Stimulated activated CD8-positive, alpha-beta memory T cell treated with anti-CD3 and anti-CD28 coated beads, Interleukin-15, amount 100 ng/mL, for 24 hours (primary cell): ENCODE data around the gene MARK1.

ENCODE experiments used
- DNase-seq: peaks from one replicate; pipeline ENCODE4 v3.0.0-alpha.2; 2020; ENCODE audit warnings: low read depth

Gene MARK1

DNA sequence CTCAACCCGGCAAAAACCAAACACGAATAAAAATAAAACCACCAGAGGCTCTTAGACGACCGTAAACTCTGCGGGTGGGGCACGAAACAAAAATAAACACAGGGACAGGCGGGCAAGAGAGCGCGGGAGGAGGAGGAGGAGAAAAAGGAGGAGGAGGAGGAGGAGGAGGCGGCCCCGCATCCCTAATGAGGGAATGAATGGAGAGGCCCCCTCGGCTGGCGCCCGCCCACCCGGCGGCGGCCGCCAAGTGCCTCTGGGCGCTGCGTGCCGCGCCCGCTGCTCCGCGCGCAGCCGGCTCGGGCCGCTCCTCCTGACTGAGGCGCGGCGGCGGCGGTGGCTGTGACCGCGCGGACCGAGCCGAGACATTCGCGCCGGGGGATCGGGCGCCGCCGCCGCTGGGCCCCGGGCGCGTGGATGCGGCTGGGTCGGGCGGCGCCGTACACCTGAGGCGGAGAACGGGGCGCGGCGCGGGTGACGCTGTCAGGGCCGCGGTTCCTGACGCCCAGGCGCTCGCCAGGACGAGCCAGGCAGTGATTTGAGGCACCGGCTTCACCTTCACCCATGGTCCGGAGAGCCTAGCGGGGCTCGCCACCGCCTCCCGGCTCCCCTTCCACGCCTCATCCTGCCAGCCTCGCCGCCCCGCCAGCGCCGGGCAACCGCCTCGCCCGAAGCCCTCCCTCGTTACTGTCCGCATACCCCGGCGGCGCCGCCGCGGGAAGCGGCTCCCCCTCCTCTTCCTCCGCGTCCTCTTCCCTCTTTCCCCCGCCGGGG, at the start of gene MARK1:
MARK1 (plus strand) TSS at position 229 of the 771 bp plus-strand sequence. CDS start 687 bp downstream, outside the sequence.
- DNase-seq, result no peak

DNA sequence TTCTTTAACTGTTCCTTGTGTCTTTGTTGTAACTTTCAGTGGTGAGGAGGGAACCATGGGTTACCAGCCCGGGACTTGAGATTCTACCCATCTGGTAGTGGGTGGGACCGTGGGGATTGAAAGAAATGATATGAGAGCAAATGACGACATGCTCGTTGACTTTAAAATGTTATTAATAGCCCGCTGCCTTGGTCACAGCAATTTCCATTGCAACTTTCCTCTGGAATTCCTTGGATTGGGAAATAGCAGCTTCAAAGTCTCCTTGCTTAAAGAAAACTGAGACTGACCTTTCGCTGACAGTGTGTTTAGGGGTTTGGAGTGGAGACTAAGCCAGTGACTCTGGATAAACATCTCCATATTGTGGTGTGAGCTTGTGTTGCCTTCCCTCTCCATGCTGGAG, 44.2 kb upstream of the MARK1 start:
- no peak for DNase-seq

DNA sequence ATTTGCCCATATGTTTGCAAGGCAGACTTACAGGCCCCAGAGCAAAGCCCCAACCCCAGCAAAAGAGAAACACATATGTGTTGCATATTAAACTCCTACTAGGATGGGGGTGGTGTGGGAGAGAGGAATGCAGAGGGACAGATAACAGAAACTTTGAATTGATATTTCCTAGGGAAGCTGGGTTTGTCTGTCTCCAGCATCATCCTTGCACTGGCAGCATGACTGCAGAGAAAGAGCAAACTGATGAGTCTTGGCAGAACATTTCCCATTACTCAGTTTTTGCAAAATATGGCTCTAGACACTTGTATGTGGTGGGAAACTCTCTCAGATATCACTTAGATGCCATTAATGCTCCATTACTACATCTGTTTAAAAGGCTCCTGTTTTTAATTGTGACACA, 43.8 kb upstream of the MARK1 start:
- no peak for DNase-seq

DNA sequence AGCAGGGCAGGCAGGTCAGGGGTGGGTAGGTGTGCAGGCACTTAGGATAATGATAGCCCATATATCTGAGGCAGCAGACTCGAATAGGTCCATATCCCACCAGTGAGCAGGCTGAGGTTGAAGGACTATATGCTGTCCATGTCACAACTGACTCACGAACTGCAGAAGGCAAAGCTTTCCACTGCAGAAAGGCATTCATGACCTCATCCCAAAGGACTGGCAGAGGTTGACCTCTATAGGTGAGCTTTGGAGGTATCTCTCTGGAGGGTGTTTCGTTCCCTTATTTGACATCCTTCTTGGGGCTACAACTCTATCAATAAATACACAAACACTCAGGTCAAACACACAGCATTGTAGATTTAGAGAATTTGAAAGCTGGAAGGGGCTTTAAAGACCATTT, 42.8 kb upstream of the MARK1 start:
- no peak for DNase-seq

DNA sequence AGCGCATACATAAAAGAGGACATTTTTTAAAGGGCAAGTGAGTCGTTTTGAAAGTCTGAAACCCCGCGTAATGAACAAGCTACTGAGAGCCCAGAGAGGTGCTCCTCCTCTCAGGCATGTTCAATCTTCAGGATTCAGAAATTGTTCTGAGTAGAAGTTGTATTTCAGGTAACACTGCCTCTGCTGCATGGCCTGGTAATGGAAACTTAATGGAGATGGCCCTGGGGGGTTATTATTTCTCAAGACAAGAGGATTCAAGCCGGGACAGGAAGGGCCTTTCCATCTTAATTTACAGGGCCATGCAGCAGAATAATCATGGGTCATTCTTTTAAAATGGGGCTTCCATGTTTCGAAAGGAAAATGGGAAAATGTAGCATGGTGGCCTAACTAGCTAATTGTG, 42.1 kb upstream of the MARK1 start:
- no peak for DNase-seq

DNA sequence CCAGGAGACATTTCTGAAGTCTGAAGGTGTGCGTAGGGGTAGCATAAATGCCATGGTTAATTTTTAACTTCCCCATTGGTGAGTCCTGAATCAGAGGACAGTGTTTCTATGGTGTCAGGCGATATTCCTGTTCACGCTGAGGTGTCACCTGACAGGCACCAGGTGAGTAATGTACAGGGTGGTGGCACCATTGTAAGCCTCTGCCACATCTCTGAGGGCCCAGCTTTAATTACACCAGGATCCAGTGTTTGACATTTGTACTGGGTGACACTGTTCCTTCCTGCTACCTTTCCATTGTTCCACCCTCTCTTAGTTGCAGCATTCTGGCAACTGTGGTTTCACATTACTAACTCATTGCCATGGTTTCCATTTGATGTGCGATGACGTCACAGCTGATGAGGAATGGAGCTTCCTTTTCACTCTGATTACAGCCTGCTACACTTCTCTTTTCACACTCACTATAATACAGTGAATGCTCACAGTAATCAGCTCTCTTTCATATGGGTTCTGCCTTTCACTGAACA, 40.6 kb upstream of the MARK1 start:
- no peak for DNase-seq

DNA sequence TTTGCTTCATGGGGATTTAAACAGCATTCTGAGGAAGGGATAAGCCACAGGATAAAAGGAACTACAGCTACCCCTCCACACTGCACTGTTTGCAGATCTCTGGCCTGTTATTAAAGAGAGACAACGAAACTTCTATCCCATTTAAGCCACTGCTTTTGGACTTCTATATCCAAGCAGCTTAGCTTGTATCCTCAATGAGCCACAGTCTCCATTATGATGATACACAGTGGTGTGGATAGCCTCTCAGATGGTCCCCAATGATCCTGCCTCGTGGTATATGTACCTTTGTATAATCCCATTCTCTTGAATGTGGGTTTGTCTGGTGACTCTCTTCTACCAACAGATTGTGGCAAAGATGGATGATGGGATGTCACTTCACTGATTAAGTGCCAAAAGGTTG, 36.0 kb upstream of the MARK1 start:
- DNase-seq, result no peak

DNA sequence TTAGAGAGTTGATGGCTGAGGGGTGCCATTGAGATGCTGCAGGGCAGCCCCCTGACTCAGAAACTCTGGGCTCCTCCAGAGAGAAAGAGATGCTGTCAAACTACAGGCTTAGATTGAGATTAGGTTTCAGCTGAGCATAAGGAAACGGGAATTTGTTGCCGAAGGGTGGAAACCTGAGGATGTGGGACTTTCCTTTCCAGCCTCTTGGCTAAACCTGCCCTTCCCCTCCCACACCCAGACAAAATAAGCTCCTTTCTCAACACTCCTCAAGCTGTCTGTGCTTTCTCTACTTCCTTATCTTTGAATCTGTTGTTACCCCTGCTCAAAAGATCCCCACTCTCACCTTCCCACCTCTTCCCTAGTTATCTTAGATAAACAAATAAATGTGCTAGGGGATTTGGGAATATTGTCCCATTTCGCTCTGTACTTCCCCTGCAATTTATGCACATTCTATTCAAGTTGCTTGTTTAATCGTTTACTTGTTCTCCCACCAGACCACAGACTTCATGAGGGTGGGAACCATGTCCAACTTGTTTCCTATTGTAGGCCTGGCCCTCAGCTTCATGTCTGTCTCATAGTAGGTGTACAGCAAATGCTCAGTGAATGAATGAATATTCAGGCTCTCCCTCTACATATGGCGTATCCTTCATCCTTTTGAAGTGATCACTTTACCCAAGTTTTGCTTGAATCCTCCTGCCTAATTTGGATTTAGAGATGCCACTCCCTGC, 30.6 kb upstream of the MARK1 start:
- no peak for DNase-seq

DNA sequence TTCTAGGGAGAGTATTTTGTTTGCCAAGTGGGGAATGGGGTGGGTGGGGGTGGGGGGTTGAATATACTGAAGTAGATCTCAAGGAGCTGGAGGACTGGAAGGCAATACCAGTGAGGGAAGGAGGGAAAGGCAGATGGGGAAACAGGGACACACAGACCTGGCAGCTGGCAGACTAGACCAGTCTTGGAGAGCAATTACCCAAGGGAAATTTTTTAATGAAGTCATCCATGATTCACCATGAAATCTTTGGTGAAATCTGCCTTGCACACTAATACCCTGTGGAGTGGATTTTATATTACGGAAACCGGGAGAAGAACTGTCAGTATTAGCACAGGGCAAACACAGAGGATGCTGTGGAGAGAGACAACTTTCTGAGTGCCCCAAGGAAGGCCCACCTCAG, 29.7 kb upstream of the MARK1 start:
- no peak for DNase-seq

DNA sequence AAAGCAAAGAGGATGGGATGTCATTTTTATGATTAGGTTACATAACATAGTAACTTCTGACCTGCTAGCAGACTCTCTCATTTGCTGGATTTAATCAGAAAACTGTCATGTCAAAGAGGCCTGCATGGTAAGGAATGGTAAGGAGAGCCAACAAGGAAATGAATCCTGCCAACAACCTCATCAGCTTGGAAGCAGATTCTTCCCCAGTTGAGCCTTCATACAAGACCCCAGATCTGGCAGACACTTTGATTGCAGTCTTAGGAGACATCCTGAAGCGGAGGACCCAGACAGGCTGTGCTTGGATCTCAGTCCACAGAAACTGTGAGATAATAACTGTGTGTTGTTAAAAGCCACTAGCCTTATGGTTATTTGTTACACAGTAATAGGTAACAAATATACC, 27.6 kb upstream of the MARK1 start:
- DNase-seq, result no peak

DNA sequence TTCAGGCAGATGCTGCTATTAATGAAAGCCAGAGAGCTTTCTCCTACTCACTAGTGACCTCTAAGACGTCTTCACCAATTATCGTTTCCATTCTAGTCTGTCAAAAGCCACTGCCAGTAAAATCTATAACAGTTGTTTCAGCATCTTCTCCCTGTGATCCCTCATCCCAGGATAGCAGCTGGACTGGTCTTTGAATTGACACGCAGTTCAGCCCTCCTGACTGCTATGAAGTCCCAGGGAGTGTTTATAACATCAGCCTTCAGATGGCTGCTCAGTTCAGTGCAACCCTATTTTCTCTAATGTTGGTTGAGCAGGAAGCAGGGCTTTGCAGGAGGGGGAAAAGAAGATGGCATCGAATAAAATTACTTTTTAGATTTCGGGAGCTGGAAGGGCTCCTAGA, 23.6 kb upstream of the MARK1 start:
- DNase-seq, result no peak

DNA sequence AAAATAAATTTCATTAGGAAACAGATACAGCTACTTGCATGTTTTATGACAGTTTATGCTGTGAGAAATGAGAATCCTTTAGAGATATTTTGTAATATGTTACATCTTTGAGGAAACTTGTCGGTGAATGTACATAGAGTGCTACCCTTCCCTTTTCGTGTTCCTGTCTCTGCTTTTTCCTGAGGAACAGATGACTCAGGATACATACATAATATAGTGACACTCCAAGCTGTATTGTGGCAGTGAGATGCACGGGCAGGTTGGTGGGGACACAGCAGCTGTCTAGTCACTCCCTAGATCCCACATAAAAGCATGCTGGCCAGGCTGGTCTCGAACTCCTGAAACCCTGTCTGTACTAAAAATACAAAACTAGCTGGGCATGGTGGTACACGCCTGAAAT, 20.9 kb upstream of the MARK1 start:
- DNase-seq, result no peak

DNA sequence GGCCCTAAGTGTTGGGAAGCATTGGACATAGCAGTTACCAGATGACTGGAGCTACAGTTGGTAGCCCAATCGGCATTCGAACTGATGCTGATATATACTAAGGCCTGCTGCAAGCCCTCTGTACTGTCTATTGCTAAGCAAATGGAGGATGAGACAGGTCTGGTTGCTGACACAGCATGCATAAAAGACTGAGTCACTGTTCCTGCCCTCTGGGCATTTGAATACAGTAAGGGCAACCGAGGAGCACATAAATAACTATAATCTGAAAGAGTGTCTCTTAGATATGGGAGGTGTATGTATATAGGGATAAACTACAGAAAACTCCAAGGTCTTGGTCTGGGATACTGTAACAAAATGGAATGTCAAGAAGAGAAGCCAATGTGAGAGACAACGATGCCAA, 16.8 kb upstream of the MARK1 start:
- DNase-seq, result no peak

DNA sequence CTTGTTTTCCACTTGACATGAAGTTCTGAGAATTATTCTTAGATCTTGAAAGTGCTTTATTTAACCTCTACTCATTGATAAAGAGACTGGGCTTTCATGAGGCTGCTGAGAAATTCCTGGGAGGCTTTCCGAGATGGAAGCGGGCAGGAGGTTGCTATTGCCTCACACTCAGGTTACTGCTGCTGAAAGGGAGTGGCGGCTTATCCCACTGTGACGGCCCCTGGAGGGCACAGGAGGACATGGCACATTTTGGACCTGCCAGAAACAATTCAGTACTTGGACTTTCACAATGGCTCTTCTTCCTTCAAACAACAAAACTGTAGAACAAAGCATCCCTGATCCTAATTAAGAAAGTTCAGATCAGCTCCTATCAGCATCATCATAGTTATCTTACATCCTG, 16.2 kb upstream of the MARK1 start:
- DNase-seq, result no peak

DNA sequence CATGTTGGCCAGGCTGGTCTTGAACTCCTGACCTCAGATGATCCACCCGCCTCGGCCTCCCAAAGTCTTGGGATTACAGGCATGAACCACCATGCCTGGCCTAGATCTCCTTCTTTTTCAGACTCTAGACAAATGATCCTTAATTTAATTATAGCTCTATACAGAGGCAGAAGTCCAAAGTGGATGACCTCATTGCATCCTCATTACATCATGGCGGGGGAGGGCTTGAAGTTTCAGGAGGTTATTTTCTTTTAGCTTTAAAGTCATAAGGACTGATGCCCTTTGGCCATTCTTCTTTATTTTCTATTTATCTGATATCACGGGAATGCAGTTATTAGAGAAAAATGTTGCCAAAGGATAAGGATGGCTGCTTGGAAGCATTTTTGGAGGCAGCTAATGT, 14.1 kb upstream of the MARK1 start:
- no peak for DNase-seq

DNA sequence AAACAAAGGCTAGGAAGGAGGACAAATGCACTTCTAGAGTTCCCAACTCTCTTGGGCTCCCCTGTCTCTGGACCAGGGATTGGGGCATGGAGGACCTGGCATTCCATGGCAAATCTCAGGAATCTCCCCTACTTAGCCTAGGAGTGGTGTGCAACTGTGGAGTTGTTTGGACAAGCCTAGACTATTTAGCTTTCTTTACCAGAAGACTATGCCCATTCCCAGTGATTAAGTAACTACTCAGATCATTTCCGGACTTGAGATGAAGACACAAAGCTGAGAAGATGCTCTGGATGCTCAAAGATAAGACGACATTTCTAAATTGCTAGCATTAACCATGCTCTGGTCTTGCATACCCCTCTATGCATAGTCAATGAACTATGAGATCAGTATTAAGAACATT, 13.7 kb upstream of the MARK1 start:
- DNase-seq, result no peak

DNA sequence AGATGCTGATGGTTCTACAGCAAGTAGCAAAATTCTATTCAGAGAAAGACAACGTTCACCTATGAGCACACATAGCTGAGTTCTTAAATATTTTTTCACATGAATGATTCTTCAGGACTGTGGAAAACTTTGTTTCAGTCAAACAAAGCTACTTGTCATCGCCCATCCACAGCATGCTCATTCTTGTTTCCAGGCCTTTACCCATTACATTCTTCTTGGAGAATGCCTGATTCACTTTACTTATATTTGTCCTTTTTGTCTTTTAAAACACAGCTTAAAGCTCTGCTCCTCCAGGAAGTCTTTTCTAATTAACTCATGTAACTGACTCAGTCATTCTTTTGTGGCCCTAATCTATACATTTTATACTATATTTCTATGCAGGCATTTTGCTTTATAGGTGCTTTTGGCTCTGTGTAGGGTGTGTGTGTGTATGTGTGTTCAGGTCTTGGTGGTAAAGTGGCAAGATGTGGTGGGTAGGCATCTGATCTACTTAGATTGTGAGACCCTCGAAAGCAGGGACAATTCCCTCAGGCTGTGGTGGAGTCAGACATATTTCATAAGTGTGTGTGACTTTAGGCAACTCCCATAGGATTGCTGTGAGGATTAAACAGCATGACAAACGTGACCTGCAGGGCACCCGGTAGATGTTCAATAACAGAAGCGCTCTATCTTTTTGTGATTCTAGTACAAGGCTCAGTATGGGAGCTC, 11.8 kb upstream of the MARK1 start:
- DNase-seq, result no peak

DNA sequence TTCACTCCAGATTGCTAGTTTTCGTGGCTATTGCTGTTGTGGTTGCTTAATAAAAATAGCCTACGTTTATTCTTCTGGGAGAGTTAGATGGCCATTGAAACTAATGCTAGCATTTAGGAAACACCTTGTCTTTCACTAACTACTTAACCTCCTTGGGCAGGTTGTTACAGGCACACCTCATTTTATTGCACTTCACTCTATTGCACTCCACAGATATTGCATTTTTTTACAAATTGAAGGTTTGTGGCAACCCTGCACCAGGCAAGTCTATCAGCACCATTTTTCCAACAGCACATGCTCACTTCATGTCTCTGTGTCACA, 11.3 kb upstream of the MARK1 start:
- no peak for DNase-seq

DNA sequence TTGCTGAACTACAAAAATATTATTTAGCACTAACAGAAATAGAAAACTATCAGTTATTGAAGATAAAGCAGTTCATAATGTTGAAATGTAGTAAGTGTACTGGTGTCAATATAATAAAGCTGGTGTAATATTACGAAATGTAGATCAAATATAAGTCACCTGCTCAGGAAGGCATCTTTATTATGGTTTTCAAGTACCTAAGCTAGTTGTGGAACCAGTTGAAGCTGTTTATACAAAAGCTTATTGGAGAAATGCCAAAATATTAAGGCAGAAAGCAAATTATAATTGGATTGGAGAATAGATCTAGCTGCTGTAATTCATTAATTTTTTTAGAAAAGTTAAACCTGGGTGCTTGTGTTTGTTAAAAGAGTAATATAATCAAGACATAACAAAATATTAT, 6.2 kb upstream of the MARK1 start:
- no peak for DNase-seq

DNA sequence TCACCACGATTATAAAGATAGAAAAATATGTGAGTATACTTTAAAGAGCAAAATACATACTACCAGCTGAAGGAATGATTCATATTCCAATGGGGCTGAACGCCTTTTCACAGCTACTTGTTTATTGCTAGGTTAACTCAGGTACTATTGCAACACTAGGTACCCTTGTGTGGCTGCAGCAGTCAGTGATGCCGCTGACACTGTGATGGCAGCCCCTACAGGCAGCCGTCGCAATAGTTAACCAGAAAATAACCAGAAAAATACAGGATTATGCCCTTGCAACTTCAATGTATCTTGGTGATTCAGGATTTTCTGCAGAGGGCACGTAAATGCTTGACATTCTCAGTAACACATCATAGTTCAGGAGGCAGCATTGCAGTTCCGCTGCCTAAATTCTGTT, 1.6 kb upstream of the MARK1 start:
- DNase-seq, result no peak

DNA sequence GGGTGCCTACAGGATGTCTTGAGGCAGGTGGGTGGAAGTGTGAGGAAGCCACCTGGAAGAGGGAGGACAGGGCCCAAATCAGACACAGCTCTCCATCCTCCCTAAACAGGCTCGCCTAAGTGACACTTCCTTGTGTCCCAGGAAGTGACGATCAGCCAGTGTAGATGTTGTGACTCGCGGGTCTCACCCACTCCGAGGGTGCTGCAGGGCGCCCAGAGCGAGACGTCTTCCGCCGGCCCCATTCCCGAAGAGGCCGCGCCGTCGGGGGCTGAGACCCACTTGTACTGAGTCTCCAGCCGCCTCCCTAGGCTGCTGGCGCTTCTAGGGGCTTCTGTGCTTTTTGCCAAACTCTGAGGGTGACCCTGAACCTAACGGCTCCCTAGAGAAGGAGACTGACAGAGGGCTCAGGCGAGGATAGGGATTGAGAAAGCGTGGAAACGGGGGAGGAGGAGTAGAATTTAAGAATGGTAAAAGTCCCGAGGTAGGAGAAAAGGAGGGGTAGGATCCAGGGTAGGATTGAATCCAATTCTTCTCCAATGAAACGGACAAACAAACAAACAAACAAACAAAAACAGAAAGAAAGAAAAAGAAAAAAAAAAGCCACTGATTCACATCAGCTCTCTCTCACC, 543 bp upstream of the MARK1 start:
- DNase-seq, result no peak

DNA sequence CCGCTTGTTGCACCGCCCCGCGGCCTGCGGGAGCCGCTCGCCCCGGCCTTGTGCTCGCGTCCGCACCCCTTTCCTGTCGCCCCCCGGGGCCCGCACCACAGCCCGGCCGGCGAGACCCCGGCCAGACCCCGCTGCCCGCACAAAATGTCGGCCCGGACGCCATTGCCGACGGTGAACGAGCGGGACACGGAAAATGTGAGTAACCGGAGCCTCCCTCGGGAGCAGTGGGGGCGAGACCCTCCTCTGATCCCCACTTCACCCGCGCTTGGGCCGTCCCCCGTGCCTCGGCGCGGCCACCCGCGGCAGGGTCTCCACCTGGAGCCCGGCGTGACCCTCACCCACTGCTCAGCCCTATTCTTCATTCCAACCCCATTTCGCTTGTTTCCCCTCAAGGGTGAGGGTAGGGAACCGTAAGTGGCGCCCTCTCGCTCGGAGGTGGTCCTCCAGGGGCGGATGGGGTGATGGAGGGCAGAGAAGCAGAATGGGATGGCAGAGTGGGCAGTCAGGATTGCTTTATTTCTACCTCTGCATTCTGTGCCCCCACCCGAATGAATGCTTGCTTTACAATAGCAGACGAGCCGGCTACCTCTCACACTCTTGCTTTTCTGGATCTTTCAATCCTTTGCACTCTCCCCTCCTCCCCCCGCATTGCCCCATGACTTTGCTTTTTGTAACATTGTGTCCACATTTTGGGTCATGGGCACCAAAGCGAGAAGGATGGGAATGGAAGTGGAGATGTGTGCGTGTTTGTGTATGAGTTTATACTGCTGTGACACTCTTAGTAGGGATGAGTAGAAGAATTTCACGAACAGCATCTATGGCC, 954 bp downstream of the MARK1 start:
- DNase-seq, result no peak
